Astrocyte (in vitro differentiated cells and primary cell): Measurements from ENCODE around the gene ANO4.

ENCODE experiments used
- CTCF ChIP-seq: IDR thresholded peaks from 2 replicates; pipeline ENCODE4 v1.5.1; 2011; ENCODE audit warnings: low read depth, mild to moderate bottlenecking, inconsistent platforms, low read length, moderate library complexity; ENCODE audit not compliant: insufficient read depth
- EZH2 ChIP-seq: IDR thresholded peaks from 2 replicates; pipeline ENCODE4 v1.6.1; 2012; ENCODE audit warnings: mild to moderate bottlenecking, low read length, inconsistent platforms; ENCODE audit not compliant: insufficient read depth

- TF ChIP-seq CTCF (no peak), EZH2 (no peak)
Observed at GRCh38 chr12:100823963-100824362, 29.4 kb downstream of the ANO4 start.
